Hepatocyte (in vitro differentiated cells): ENCODE measurements around the gene TADA1. TPM values are rescaled to one million over a fixed set of nuclear protein-coding genes. Genes with fewer than 3 reads are reported as not detected.

ENCODE experiments used
- DNase-seq: peaks from one replicate; pipeline ENCODE4 v3.0.0-alpha.2; 2016; ENCODE audit warnings: low spot score
- H2AFZ ChIP-seq: fragments of 200-600 bp; sonication (generic); 2 replicates; pipeline ENCODE4 v1.6.0; 2016; ENCODE audit warnings: antibody characterized with exemption, mild to moderate bottlenecking
- H3K27ac ChIP-seq: fragments of 200-600 bp; sonication (generic); 2 replicates; pipeline ENCODE4 v1.5.1; 2016; ENCODE audit warnings: mild to moderate bottlenecking
- H3K27me3 ChIP-seq: fragments of 200-600 bp; sonication (generic); 2 replicates; pipeline ENCODE4 v1.6.1; 2016
- H3K36me3 ChIP-seq: fragments of 200-600 bp; sonication (generic); replicated peaks from 2 replicates; pipeline ENCODE4 v1.5.1; 2016; ENCODE audit warnings: low read depth; ENCODE audit not compliant: insufficient read depth
- H3K4me1 ChIP-seq: fragments of 200-600 bp; sonication (generic); 2 replicates; pipeline ENCODE4 v1.5.1; 2016; ENCODE audit warnings: mild to moderate bottlenecking, moderate library complexity; ENCODE audit not compliant: insufficient read depth
- H3K4me2 ChIP-seq: fragments of 200-600 bp; sonication (generic); 2 replicates; pipeline ENCODE4 v1.6.0; 2016
- H3K4me3 ChIP-seq: fragments of 200-600 bp; sonication (generic); 2 replicates; pipeline ENCODE4 v1.5.1; 2016; ENCODE audit warnings: mild to moderate bottlenecking
- H3K79me2 ChIP-seq: fragments of 200-600 bp; sonication (generic); 2 replicates; pipeline ENCODE4 v1.6.0; 2017; ENCODE audit warnings: mild to moderate bottlenecking
- H3K9me2 ChIP-seq: fragments of 200-600 bp; sonication (generic); replicated peaks from 2 replicates; pipeline ENCODE4 v1.6.0; 2017; ENCODE audit warnings: mild to moderate bottlenecking; ENCODE audit not compliant: insufficient read depth
- H3K9me3 ChIP-seq: fragments of 200-600 bp; sonication (generic); 2 replicates; pipeline ENCODE4 v1.5.1; 2016; ENCODE audit warnings: low read depth, mild to moderate bottlenecking
- H4K20me1 ChIP-seq: fragments of 200-600 bp; sonication (generic); 2 replicates; pipeline ENCODE4 v1.6.0; 2016; ENCODE audit warnings: mild to moderate bottlenecking; ENCODE audit not compliant: insufficient read depth, poor library complexity, severe bottlenecking
- EZH2 ChIP-seq: fragments of 200-600 bp; sonication (generic); IDR thresholded peaks from 2 replicates; pipeline ENCODE4 v1.6.1; 2016; ENCODE audit warnings: antibody characterized with exemption, mild to moderate bottlenecking, borderline replicate concordance
- EZH2phosphoT487 ChIP-seq: fragments of 200-600 bp; sonication (generic); IDR thresholded peaks from one replicate; pipeline ENCODE4 v1.6.1; 2018; ENCODE audit warnings: antibody characterized with exemption, mild to moderate bottlenecking, low read depth, moderate library complexity; ENCODE audit not compliant: unreplicated experiment, severe bottlenecking
- WGBS: methylation state at CpG from one replicate; pipeline ENCODE4 v1.1.6; 2016; ENCODE audit warnings: low lambda C conversion rate; ENCODE audit errors: missing lambda C conversion rate; 5-methylcytosine and 5-hydroxymethylcytosine counted together
- polyA plus RNA-seq: library from polyadenylated mRNA; unstranded; fragments of >200 nt; fragmentation: Nextera tagmentation; extraction: Ambion mirVana; gene quantifications from 2 replicates; pipeline ENCODE4 v1.2.1, GENCODE V29; 2016
- total RNA-seq: library from RNA; depleted of rRNA; stranded (reverse); fragments of >200 nt; gene quantifications from 2 replicates; pipeline ENCODE4 v1.2.3, GENCODE V29; 2014
- TF ChIP-seq, protein P1 (sequence below): fragments of 200-600 bp; sonication (generic); IDR thresholded peaks from 2 replicates; pipeline ENCODE4 v1.5.1; 2016; ENCODE audit warnings: antibody characterized with exemption, mild to moderate bottlenecking; ENCODE audit not compliant: poor library complexity

The TADA1 gene
- total and polyA plus RNA-seq, 2 experiments from 2014 or later: 13.4 to 21.4 TPM

DNA sequence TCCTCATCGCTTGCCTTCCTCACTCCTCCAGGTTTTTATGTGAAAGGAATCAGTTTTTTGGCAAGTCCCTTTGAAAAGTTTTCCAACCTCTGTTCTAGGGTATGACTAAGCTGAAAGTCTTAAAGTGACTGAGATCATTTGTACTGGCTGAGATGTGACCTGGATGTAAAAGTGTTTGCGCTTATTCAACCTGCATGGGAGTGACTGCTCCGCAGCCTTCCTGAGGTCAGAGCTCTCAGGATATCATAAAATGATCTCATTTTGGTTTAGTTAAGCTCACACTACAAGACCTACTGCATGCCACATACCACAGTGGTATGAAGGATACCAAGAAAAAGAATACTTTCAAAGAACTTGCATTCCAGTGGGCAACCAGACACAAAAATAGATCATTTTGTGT is 29.8 kb upstream of the TADA1 start:
- Histone ChIP-seq H3K36me3 (no peaks in the 10 kb centered on the region), H2AFZ (no peak overlapping the region), H3K79me2 (no peaks in the 10 kb centered on the region), H3K4me1 (no peaks in the 10 kb centered on the region), H3K27ac (peak overlapping the region; percentile 21), H3K9me2 (no peaks in the 10 kb centered on the region), H4K20me1 (no peaks in the 10 kb centered on the region), H3K9me3 (no peaks in the 10 kb centered on the region), H3K4me2 (no peak overlapping the region), H3K4me3 (no peak overlapping the region), H3K27me3 (no peaks in the 10 kb centered on the region)
- no peak for DNase-seq
- WGBS: 84% methylated on average over 3 of the region's 3 CpGs
- TF ChIP-seq EZH2 (no peak), EZH2phosphoT487 (no peak)
- TF ChIP-seq, protein P1, sequence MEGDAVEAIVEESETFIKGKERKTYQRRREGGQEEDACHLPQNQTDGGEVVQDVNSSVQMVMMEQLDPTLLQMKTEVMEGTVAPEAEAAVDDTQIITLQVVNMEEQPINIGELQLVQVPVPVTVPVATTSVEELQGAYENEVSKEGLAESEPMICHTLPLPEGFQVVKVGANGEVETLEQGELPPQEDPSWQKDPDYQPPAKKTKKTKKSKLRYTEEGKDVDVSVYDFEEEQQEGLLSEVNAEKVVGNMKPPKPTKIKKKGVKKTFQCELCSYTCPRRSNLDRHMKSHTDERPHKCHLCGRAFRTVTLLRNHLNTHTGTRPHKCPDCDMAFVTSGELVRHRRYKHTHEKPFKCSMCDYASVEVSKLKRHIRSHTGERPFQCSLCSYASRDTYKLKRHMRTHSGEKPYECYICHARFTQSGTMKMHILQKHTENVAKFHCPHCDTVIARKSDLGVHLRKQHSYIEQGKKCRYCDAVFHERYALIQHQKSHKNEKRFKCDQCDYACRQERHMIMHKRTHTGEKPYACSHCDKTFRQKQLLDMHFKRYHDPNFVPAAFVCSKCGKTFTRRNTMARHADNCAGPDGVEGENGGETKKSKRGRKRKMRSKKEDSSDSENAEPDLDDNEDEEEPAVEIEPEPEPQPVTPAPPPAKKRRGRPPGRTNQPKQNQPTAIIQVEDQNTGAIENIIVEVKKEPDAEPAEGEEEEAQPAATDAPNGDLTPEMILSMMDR: no peak

GRCh38 chr1:166905136-166905535 is 29.1 kb upstream of the TADA1 start:
- H3K9me3 ChIP-seq: no peaks in the 10 kb centered on the region
- no peak overlapping the region for H3K4me2 ChIP-seq
- no peaks in the 10 kb centered on the region for H3K36me3 ChIP-seq
- TF ChIP-seq, protein P1: no peak
- TF ChIP-seq EZH2 (no peak), EZH2phosphoT487 (no peak)
- 56% methylated on average over 2 of the region's 2 CpGs for whole genome bisulfite sequencing
- H3K27me3 ChIP-seq: no peaks in the 10 kb centered on the region
- H3K9me2 ChIP-seq: no peaks in the 10 kb centered on the region
- H3K79me2 ChIP-seq: no peaks in the 10 kb centered on the region
- no peaks in the 10 kb centered on the region for H4K20me1 ChIP-seq
- no peak overlapping the region for H2AFZ ChIP-seq
- DNase-seq: no peak
- H3K4me1 ChIP-seq: no peaks in the 10 kb centered on the region
- peak overlapping the region; percentile 21 for H3K27ac ChIP-seq
- H3K4me3 ChIP-seq: no peak overlapping the region

DNA sequence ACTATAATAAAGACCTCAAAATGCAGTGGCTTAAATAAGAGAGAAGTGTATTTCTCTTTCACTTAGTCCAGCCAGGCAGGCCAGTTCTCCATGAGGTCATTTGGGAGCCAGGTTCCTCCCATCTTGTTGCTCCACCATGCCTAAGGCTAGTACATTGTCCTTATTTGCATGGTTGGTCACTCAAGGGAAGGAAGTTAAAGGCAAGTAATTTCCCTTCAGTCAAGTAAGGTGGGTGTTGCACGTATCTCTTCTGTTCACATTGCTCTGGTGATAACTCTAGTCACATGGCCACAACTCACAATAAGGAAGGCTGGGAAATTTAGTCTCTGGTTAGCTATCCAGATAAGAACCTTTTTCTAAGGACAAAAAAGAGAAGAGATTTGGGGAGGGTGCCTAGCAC is 27.2 kb upstream of the TADA1 start:
- TF ChIP-seq EZH2phosphoT487 (no peak), EZH2 (no peak)
- TF ChIP-seq, protein P1: no peak
- DNase-seq: no peak
- H3K4me3 ChIP-seq: no peak overlapping the region

GRCh38 chr1:166902279-166902678 is 26.2 kb upstream of the TADA1 start:
- DNase-seq: no peak
- Histone ChIP-seq H4K20me1 (no peaks in the 10 kb centered on the region), H3K27ac (no peak overlapping the region), H3K4me1 (no peaks in the 10 kb centered on the region), H3K4me3 (no peak overlapping the region), H3K36me3 (no peaks in the 10 kb centered on the region), H3K79me2 (no peaks in the 10 kb centered on the region), H3K9me2 (no peaks in the 10 kb centered on the region), H3K4me2 (no peak overlapping the region), H3K27me3 (no peaks in the 10 kb centered on the region), H3K9me3 (no peaks in the 10 kb centered on the region), H2AFZ (no peak overlapping the region)
- 94% methylated on average over 1 of the region's 1 CpG for WGBS
- TF ChIP-seq, protein P1: no peak
- TF ChIP-seq EZH2: no peak
- no peak for TF ChIP-seq EZH2phosphoT487

More for the DNA sequence above, 27.2 kb upstream of the TADA1 start:
- Histone ChIP-seq H4K20me1 (no peaks in the 10 kb centered on the region), H3K4me2 (no peak overlapping the region), H2AFZ (no peak overlapping the region), H3K9me2 (no peaks in the 10 kb centered on the region), H3K79me2 (no peaks in the 10 kb centered on the region), H3K27me3 (no peaks in the 10 kb centered on the region), H3K27ac (no peak overlapping the region), H3K36me3 (no peaks in the 10 kb centered on the region), H3K4me1 (no peaks in the 10 kb centered on the region), H3K9me3 (no peaks in the 10 kb centered on the region)
- 81% methylated on average over 1 of the region's 1 CpG for WGBS
